Right lobe of liver (tissue), 4 donors: Measurements from ENCODE around the gene PTCHD4.

Experiments used
- POLR2A ChIP-seq: fragments of 450-650 bp; IDR thresholded peaks from one replicate; pipeline ENCODE4 v1.6.1; 2017; ENCODE audit warnings: antibody characterized with exemption, mild to moderate bottlenecking
- TF ChIP-seq, protein P1 (sequence below), 4 donors: fragments of 200-600 bp in 3 of 4; fragments of 450-650 bp in 1 of 4; IDR thresholded peaks; one replicate each; pipeline versions ENCODE4 v1.5.1 to v1.8.0; 2016 to 2022; ENCODE audit warnings: antibody characterized with exemption in 4 of 4, mild to moderate bottlenecking in 2 of 4
- donor health status: DM: no; HTN: no; CAD: no.
- donor health status: DM: no; HTN: no; CAD: no.
- donor health status: DM: no; HTN: yes; CAD: no.

DNA sequence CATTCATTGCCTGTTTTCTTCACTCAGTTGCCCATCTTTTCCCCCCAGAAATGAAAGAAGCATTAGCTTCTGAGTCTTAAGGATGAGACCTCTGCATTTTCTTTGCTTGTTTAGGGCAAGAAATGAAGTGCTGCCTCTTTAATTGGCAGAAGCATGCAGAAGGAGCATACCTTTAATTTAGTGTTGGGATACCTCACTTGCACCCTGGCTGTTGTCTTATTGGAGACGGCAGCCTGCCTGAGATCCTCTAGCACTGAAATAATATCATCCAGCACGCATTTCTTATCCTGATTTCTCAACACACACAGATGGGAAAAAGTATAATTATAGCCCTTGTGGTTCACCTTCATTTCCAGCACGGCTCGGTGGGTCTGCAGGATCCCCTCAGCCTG, 43.1 kb downstream of the PTCHD4 start:
- TF ChIP-seq, protein P1, sequence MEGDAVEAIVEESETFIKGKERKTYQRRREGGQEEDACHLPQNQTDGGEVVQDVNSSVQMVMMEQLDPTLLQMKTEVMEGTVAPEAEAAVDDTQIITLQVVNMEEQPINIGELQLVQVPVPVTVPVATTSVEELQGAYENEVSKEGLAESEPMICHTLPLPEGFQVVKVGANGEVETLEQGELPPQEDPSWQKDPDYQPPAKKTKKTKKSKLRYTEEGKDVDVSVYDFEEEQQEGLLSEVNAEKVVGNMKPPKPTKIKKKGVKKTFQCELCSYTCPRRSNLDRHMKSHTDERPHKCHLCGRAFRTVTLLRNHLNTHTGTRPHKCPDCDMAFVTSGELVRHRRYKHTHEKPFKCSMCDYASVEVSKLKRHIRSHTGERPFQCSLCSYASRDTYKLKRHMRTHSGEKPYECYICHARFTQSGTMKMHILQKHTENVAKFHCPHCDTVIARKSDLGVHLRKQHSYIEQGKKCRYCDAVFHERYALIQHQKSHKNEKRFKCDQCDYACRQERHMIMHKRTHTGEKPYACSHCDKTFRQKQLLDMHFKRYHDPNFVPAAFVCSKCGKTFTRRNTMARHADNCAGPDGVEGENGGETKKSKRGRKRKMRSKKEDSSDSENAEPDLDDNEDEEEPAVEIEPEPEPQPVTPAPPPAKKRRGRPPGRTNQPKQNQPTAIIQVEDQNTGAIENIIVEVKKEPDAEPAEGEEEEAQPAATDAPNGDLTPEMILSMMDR (IDR thresholded peaks at IDR 0.05), result no peak
- TF ChIP-seq POLR2A, result no peak
